Ishikawa (cell line): ENCODE measurements around the gene CIPC.

ENCODE experiments used
- EGR1 ChIP-seq: IDR thresholded peaks from 2 replicates; pipeline ENCODE4 v1.6.1; 2012
- EP300 ChIP-seq: IDR thresholded peaks from 2 replicates; pipeline ENCODE4 v1.6.1; 2012; ENCODE audit warnings: borderline replicate concordance
- RAD21 ChIP-seq: IDR thresholded peaks from 2 replicates; pipeline ENCODE4 v1.6.1; 2012; ENCODE audit warnings: low read depth
- TAF1 ChIP-seq: IDR thresholded peaks from 2 replicates; pipeline ENCODE4 v1.6.1; 2012; ENCODE audit warnings: low read depth, mild to moderate bottlenecking
- TCF12 ChIP-seq: IDR thresholded peaks from 2 replicates; pipeline ENCODE4 v1.6.1; 2012; ENCODE audit warnings: low read depth
- TEAD4 ChIP-seq: IDR thresholded peaks from 2 replicates; pipeline ENCODE4 v1.6.1; 2012
- YY1 ChIP-seq: IDR thresholded peaks from 2 replicates; pipeline ENCODE4 v1.6.1; 2012; ENCODE audit warnings: low read depth
- TF ChIP-seq, protein P1 (sequence below): IDR thresholded peaks from 2 replicates; pipeline ENCODE4 v1.6.1; 2012; ENCODE audit warnings: low read depth, mild to moderate bottlenecking

DNA sequence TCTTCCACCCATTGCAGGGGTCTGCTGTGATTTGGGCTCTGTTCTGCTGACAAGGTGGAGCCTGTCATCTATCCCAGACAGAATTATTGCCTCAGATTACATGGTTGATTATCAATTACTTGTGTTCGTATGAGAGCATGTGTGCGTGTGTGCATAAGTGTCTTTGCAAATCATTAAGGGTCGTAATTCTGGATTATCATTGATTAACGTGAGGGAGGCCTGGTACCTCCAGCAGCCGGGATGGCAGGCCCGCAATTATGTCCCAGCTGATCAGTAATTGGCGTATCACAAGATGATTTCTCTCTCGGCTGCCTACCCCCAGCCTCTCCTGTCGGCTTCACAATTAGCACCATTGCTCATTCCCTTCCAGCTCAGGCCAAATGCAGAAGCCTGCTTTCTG lies 39.9 kb upstream of the CIPC start:
- TF ChIP-seq EP300 (no peak), TCF12 (no peak), YY1 (no peak), EGR1 (no peak), RAD21 (no peak), TAF1 (no peak), TEAD4 (no peak)
- TF ChIP-seq, protein P1, sequence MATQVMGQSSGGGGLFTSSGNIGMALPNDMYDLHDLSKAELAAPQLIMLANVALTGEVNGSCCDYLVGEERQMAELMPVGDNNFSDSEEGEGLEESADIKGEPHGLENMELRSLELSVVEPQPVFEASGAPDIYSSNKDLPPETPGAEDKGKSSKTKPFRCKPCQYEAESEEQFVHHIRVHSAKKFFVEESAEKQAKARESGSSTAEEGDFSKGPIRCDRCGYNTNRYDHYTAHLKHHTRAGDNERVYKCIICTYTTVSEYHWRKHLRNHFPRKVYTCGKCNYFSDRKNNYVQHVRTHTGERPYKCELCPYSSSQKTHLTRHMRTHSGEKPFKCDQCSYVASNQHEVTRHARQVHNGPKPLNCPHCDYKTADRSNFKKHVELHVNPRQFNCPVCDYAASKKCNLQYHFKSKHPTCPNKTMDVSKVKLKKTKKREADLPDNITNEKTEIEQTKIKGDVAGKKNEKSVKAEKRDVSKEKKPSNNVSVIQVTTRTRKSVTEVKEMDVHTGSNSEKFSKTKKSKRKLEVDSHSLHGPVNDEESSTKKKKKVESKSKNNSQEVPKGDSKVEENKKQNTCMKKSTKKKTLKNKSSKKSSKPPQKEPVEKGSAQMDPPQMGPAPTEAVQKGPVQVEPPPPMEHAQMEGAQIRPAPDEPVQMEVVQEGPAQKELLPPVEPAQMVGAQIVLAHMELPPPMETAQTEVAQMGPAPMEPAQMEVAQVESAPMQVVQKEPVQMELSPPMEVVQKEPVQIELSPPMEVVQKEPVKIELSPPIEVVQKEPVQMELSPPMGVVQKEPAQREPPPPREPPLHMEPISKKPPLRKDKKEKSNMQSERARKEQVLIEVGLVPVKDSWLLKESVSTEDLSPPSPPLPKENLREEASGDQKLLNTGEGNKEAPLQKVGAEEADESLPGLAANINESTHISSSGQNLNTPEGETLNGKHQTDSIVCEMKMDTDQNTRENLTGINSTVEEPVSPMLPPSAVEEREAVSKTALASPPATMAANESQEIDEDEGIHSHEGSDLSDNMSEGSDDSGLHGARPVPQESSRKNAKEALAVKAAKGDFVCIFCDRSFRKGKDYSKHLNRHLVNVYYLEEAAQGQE: no peak
